Dermis microvascular lymphatic vessel endothelial cell (primary cell): ENCODE data around the gene NCS1. TPM values are rescaled to one million over a fixed set of nuclear protein-coding genes. Genes with fewer than 3 reads are reported as not detected.
"Not testable (repeated sequence)": the region's sequence is repeated elsewhere in the genome, so short reads cannot be mapped to it uniquely, and the experiment has no call there.

Source experiments
- DNase-seq, 2 donors: peaks; one replicate each; pipeline versions ENCODE4 v3.0.0 to v3.0.0-alpha.2; 2010; ENCODE audit warnings: low read depth in 2 of 2
- total RNA-seq: library from RNA; depleted of rRNA; stranded (reverse); fragments of >200 nt; gene quantifications from 2 replicates; pipeline ENCODE4 v1.2.1, GENCODE V29; 2014

The NCS1 gene
- total RNA-seq, 1 donor from 2014 or later: 12.2 TPM

DNA sequence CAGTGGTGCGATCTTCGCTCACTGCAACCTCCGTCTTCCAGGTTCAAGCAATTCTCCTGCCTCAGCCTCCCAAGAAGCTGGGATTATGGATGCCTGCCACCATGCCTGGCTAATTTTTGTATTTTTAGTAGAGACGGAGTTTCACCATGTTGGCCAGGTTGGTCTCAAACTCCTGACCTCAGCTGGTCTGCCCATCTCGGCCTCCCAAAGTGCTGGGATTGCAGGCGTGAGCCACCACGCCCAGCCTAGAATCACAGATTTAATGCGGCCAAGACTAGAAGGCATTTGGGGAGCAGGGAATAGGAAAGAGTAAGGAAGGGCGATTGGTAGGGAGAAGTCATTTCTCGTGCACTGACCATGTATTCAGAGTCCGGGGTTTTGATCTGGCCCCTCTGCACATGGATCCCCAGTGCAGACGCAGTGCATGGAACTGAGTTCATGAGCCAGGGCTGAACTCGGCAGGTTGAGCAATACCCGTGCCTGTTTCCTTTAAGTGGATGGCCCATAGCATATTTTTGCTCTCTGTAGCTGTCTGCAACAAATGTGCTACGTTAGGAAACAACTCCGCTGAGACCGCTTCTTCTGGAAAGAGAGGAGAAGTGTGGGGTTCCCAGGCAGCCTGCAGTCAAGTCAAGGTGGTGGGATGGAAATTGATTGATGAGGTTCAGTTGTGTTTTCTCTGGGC, 90.0 kb downstream of the NCS1 start:
- DNase-seq: no peak

DNA sequence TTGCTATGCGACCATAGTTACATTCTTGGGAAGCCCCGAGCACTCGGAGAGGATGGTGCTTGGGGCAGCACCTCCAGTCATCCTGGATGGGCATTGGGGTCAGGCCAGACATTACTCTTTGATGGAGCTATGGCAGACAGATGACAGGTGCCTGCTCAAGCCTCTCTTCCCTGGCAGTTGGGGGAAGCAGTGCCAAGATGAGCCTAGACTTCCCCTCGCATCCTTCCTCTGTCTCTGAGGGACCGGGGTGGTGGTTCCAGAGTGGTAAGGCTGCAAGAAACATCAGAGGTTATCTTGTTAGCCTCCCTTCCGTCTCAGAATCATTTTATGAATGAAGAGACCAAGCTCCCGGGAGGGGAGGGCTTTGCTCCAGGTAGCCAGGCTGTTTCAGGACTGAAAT, 90.6 kb downstream of the NCS1 start:
- no peak for DNase-seq

DNA sequence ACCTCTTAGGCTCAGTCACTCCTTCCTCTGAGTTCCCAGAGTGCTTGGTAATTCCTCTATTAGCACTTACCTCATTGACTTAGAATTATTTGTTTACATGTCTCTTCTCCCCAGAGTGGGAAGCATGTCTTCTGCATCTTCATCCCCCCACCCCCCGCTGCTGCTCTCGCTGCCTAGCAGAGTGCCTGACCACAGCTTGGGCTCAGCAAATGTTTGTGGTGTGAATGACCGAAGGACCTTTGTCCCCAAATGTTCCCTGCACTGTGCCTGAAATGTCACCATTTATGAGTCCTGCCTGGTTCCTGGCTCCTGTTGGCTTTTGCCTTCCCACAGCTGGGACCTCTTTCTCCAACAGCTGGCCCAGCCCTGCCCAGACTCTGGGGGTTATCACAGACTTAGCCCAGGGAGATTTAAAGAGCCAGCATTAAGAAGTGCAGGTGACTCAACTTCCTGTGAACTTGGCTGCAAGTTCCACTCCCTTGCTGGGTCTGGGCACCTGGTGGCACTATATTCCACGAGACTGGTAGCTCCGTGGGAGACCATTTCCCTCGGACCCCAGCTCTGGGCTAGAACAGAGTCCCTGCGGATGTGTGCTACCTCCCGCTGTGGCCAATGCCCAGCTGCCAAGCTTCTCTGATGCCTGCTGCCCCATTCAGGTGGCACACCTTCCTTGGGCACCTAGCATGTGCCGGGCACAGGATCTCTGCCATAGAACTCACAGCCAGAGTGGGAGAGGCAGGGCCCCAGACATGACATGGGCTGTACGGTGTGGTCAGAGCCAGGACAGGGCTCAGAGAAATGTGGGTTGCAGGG, 91.6 kb downstream of the NCS1 start:
- peak in 1 of 2 donors; percentile 35 for DNase-seq

DNA sequence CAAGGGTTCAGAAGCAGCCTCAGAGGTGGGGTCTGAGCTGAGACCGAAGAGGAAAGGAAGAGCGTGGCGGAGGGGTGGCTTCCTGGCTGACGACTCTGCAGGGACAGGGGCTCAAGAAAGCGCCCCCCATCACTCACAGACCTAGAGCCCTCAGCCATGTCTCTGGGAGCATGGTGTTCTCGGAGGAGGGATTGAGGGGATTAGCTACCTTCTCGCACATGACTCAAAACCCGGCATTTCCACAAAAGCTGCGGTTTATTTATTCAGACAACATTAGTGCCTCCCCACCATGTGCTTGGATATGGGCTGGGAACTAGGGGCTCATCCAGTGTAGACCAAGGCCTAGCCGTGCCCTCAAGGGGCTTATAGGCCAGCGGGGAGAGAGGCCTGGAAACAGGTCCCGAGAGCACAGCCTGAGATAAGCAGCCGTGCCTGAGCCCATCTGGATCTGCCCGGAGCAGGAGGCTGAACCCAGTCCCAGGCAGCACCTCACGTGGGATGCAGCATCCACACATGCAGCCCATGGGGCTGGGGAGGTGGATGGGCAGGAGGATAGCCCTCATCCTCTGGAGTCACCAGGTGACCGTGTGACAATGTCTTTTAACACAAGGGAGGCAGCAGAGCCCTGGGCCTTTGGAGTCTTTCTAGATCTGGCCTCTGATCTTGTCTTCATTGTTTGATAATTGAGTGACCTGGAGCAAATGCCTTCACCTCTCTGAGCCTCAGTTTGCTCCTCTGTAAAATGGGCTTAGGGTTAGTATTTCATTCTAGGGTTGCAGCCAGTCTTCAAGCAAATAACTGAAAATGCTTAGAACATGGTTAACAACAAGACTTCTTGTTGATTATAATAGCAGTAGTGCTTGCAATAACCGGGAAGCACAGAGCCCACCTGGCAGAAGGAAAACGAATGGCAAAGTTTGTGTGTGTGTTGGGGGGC, 92.5 kb downstream of the NCS1 start:
- no peak for DNase-seq

DNA sequence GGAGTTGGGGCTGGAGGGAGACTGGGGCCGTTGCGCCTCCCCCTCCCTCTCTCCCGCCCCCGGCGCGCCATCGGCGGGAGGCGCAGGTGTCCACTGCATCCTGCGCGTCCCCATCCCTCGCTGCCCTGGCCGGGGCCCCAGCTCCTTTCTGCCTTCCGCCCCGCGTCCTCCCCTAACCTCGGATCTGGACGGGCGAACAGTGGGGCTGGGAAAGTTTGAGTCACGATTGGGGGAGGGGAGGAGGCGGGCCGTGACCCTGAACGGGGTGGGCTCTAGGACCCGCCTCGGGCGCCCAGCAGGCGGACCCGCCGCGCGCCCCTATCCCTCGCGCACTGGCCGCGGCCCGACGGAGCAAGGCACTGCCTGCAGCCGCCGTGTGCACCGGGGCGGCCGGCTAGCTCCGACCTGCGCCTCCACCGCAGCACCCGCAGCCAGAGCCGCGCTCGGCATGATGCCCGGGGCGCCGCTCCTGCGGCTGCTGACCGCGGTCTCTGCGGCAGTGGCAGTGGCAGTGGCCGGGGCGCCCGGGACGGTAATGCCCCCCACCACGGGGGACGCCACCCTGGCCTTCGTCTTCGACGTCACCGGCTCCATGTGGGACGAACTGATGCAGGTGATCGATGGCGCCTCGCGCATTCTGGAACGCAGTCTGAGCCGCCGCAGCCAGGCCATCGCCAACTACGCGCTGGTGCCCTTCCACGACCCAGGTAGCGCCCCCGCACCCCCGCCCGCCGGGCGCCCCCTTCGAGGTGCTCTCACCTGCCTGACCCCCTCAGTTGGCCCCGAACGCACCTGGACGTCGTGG, 93.4 kb downstream of the NCS1 start, which contains the start of gene HMCN2:
Gene HMCN2 (plus strand): TSS at position 330 of the 805 bp plus-strand sequence. CDS start 119 bp downstream, at position 449.
- no peak for DNase-seq

DNA sequence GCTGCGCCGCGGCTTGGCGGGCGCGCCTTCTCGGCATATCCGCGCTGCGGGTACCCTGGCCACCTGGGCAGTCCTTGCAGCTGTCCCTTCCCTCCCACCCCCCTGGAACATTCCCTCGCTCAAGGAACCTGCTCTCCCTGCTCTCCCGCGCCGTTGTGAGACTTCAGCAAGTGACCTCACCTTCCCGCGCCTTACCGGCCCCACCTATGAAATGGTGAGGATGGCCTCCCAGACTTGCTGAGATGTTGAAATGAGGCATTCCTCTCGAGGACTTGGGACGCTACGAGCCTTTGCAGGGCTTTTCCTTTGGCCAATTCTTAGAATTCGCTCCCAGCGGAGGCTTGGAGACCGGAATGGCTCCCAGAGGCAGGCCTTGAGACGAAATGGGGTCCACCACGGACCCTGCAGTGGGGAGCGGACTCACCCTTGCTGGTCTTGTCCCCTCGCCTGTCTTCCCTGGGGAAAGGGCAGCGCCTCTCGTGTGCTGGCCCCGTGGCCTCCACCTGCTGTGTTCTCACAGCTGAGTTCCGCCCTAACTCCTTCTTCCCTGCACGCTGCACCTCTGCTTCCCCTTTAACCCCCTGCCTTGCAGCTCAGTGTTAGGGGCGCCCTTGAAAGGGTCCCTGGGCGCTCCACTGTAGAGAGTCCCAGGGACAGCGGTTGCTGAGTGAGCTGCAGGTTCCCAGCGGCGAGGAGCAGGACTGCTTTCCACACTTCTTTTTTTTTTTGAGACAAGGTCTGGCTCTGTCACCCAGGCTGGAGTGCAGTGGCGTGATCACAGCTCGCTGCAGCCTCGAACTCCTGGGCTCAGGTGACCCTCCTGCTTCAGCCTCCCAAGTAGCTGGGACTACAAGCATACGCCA, 94.3 kb downstream of the NCS1 start:
- no peak for DNase-seq

DNA sequence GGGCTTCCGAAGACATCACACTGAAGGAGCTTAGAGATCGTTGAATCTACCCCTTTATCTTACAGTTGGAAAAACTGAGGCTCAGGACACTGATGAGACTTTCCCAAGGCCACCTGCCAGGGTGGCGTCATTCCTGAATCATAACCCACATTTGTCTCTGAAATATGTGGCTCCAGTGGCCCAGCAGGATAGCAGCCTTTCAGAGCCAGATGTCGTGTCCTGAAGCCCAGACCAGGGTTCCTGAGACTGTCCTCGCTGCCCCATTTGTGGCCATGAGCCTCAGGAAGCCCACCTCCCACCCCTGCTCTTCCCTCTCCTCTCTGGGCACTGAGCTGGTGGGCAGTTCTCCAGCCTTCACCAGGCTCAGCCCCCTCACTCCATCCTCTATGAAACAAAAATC, 95.7 kb downstream of the NCS1 start:
- no peak for DNase-seq

DNA sequence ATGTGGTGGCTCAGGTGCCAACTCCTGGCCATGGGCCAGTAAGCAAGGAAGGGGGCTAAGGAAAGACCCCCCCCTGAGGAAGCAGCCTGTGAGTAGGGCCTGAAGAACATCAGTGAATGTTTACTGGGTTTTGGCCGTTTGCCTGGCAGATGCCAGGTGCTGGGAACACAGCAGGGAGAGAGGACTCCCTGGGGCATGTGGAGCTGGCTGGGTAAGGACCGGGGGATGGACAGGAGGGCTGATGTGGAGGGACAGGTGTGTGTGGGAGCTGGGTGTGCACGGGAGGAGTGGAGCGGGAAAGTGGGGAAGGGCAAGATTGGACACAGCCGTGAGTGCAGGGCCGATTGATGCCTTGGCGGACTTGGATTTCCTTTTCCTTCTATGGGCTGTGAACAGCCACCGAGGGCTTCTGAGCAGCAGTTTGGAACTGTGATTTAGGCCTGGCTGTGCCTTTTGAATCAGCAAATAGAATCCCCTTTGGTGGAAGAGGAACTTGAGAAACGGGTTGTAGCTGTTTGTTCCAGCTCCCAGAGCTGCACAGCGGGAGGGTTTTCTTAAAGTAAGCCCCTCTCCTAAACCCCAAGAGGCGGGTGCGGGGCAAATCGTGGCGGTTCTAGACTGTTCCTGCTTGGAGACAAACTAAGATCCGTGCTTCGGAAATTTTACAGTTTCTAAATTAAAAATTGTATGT, 96.5 kb downstream of the NCS1 start:
- DNase-seq: no peak

DNA sequence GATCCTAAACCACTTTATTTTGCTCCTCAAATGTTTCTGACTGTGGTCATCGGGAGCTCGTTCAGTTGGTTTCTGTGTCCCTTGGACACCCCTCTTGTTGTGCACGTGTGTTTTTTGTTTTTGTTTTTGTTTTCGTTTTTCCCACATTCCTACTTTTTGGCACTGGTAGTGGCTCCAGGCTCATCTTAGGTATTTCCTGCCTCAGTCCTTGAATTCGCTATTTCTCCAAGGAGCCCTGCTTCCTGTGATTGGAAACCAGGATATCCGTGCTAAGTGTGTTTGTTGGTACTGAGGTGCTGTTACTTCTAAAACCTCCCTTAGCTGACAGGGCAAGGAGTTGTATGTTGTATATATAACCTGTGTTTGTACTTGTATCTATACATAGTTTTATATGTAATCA, 99.3 kb downstream of the NCS1 start:
- peak in 1 of 2 donors; percentile 60 for DNase-seq

DNA sequence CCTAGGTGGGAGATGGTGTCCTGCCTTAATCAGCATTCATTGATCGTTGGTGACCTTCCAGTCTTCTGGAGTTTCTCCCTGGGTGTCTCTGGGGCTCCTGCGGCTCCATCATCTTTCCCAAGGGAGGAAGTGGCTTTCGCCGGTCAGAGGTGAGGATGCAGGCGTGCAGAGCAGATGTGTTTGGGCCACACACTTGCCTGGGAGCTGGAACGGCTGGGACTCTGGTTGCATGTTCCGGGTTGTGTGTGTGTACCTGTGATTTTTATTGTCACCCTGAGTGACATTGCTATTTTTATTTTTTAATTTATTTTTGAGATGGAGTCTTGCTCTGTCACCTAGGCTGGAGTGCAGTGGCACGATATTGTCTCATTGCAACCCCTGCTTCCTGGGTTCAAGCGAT, 103.0 kb downstream of the NCS1 start:
- no peak for DNase-seq

DNA sequence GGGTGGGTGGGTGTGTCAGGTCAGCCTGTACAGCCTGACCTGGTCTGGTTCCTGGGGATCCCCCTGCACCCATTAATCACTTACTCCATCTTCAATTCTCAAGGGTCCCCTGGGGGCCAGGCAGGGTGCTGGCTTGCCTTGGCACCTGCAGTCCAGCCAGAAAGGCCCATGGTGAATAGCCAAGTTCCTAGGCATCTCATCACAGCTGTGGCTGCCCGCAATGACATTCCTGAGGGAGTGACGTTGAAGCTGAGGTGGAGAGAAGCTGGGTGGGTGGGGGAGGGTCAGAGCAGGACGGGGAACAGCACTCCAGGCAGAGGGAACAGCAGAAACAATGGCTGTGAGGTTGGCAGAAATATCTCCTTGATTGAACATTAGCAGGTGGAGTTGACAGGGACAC, 103.9 kb downstream of the NCS1 start:
- DNase-seq: no peak

DNA sequence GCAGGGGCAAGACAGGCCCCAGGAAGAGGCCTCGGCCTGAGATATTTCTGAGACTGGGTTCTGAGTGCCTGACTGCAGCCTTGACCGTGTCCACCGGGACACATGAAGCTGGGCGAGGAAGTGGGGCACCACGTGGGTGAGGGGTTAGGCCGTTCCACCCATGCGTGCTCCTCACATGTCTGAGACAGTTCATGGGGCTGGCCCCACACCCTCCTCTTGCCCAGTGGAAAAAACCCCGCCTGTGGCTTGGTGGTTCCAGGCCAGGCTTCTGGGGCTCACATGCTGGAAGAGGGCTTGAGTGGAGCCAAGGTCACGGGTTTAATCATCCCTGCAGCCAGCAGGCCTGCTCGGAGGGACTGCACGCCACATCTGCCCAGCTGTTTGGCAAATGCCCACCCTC, 104.8 kb downstream of the NCS1 start:
- DNase-seq: no peak

DNA sequence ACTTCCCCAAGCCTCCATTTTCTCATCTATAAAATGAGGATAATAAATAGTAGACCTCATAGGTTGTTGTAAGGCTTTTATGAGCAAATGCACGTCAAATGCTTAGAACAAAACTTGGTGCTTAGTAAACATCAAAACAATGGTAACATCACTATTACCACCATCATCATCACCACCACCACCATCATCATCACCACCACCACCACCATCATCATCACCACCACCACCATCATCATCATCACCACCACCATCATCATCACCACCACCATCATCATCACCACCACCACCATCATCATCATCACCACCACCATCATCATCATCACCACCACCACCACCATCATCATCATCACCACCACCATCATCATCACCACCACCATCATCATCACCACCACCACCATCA, 105.3 kb downstream of the NCS1 start:
- DNase-seq: not testable (repeated sequence)

DNA sequence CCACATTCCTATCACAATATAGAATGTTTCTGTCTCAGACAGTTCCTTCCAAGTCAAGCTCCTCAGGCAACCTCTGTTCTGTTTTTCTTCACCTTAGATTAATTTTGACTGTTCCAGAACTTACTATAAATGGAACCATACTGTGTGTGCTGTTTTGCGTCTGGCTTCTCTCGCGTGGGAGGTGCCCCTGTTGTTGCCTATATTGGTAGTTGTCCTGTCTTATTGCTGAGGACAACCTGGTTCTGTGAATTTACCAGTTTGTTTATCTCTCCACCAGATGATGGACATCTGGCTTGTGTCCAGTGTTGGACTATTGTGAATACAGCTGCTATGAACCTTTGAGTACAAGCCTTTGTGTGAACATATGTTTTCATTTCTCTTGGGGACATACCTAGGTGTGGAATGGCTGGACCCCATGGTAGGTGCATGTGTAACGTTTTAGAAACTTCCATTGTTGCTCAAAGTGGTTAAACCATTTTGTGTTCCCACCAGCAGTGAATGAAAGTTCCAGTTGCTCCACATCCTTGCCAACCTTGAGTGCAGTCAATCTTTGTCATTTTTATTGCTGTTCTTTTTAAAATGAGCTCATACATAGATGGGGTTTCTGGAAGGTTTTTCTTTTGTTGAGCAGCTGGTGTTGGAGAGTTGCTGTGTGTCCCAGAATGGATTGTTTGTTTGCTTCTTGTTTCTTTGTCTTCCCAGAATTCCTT, 111.5 kb downstream of the NCS1 start:
- peak in 1 of 2 donors; percentile 17 for DNase-seq

DNA sequence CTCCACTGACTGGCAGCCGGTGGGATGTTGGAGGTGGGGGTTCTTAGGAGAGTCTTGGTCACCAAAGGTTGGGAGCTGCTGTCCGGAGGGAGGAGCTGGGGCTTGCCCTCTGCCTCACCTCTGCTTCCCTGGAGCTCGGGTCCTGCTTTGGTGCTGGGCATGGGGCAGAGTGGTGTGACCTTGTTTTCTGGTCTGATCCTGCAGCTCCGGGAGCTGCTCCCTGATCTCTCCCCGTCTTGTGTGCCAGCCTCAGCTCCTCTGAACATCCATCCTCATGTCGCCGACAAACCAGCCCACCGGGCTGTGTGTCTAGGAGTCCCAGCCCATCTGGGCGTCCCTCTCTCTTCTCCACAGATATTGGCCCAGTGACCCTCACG, 112.0 kb downstream of the NCS1 start:
- no peak for DNase-seq

DNA sequence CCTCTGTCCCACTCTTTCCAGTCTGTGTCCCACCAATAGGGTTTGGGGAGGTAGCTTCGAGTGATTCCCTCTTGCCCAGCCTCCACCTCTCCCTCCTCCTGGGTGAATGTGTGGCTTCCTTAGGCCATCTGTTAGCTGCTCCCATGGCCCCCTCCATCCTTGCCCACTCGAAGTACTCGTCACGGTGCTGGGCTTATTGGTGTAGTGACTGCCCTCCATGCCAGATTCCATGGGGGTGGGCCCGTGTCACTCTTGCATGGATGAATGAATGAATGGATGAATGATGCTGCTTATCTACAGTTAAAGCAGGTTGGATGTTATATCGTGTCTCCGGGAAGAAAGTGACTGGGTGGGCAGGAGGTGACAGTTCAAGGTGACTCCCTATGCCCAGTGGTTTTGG, 112.5 kb downstream of the NCS1 start:
- DNase-seq: no peak

DNA sequence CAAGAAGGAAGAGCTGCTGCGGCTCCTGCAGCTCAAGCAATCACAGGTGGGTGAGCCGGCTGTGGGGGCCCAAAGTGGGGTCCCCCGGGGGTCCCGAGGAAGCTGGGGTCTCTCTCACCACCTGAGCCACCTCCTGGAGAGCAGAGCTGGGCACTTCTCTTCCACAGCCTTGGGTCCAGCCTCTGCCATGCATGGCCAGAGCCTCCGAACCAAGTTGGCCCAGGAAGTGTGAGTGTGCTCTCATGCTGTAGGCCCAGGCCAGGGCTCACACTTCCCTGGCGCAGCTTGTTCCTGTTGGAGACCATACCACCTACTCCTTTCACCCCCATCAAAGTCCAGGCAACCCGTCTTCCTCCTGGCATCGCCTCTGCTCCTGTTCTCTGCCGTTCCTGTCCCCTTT, 113.1 kb downstream of the NCS1 start:
- DNase-seq: no peak

DNA sequence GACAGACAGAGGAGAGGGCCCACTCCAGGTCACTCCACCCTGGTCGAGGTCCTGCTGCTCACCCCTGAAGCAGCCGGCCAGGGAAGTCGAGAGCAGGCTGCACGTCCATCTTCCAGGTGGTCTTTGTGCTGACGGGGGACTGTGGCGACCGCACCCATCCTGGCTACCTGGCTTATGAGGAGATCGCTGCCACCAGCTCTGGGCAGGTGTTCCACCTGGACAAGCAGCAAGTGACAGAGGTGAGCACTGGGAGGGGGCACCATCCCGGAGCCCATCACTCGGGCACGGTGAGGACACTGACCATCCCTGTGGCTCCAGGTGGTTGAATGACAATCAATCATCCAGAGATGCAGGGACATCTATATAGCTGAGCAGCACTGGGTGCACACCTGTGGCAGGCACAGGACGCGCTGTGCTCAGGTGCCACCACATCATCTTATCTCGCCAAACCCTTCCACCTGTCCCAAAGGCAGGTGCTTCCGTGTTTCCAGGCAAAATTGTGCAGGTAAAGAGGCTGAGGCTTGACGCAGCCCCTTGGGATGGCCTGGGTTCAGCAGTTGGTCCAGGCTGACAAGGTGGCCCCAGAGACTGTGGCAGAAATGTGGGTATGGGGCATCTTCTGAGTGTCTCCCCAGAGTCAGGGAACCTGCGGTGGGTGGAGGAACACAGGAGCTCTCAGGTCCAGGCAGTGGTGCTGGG, 114.0 kb downstream of the NCS1 start:
- no peak for DNase-seq
